Measurements from ENCODE around the gene COL13A1. TPM values are rescaled to one million over a fixed set of nuclear protein-coding genes. Genes with fewer than 3 reads are reported as not detected.

Gene COL13A1
- total RNA-seq, 1 experiment from 2014 or later = 5.9 TPM

- Histone ChIP-seq H3K9me2 (ENCODE audit: insufficient read depth) (no peaks in the 10 kb centered on the region), H3K9me3 (ENCODE audit: control insufficient read depth in 1 of 2, insufficient read depth in 1 of 2, low read depth in 1 of 2, low read length in 2 of 2) (no peaks in the 10 kb centered on the region), H3K9ac (ENCODE audit: low read length) (no peak overlapping the region), H3K79me2 (ENCODE audit: insufficient read depth, low read length) (no peaks in the 10 kb centered on the region), H3K4me3 (replicated peaks in 1 of 2; ENCODE audit: low read depth in 1 of 2, low read length in 2 of 2) (no peak overlapping the region), H3K27ac (ENCODE audit: low read depth, low read length) (no peak overlapping the region), H3K27me3 (ENCODE audit: insufficient read depth, low read length) (no peaks in the 10 kb centered on the region), H3K36me3 (ENCODE audit: control insufficient read depth in 1 of 2, insufficient read depth in 2 of 2, low read length in 2 of 2) (no peaks in the 10 kb centered on the region), H4K20me1 (ENCODE audit: insufficient read depth) (no peaks in the 10 kb centered on the region), H3K4me2 (ENCODE audit: low read length) (no peak overlapping the region), H2AFZ (ENCODE audit: low read depth, low read length, poor library complexity, severe bottlenecking) (no peak overlapping the region), H3K4me1 (ENCODE audit: control insufficient read depth in 1 of 2, insufficient read depth in 2 of 2, low read length in 2 of 2) (no peaks in the 10 kb centered on the region)
- no peak for ATAC-seq
- CTCF ChIA-PET = no interaction called here
- RAD21 ChIA-PET (ENCODE audit: low non-redundant PET in 1 of 2, low total read pairs in 2 of 2, uncharacterized antibody in 2 of 2, unreplicated experiment in 2 of 2) = no interaction called here
- POLR2A ChIA-PET = no interaction called here
- DNase-seq (ENCODE audit: low read depth, low spot score) = no peak
- intact Hi-C loops (cut with micrococcal nuclease) = no loop called here
- TF ChIP-seq YY1 (IDR thresholded peaks at IDR 0.05; ENCODE audit: extremely low read depth, insufficient replicate concordance, low read depth, low read length) = no peak
- no peak for TF ChIP-seq CTCF (IDR thresholded peaks at IDR 0.05 in 2 of 3, conservative IDR thresholded peaks at IDR 0.05 in 1 of 3; ENCODE audit: borderline replicate concordance in 1 of 3, insufficient read depth in 1 of 3, low read depth in 2 of 3, low read length in 2 of 3)
- TF ChIP-seq POLR2A (IDR thresholded peaks at IDR 0.05; ENCODE audit: borderline replicate concordance, extremely low read depth, insufficient read depth, insufficient read length) = no peak
- no peak for TF ChIP-seq FOSL1 (IDR thresholded peaks at IDR 0.05; ENCODE audit: low read depth)
- TF ChIP-seq EZH2phosphoT487 (IDR thresholded peaks at IDR 0.05; ENCODE audit: borderline replicate concordance) = no peak
- TF ChIP-seq SIN3A (IDR thresholded peaks at IDR 0.05; ENCODE audit: low read depth) = no peak
- TF ChIP-seq SP1 (IDR thresholded peaks at IDR 0.05; ENCODE audit: low read depth) = no peak
- no peak for TF ChIP-seq MAX (IDR thresholded peaks at IDR 0.05)
- BruUV-seq (replicated peaks) = no TSS peak
Observed at GRCh38 chr10:69756279-69756678, 45.4 kb upstream of the COL13A1 start.

GRCh38 chr10:69757206-69757552 lies 44.5 kb upstream of the COL13A1 start:
- H3K4me1 ChIP-seq (ENCODE audit: control insufficient read depth in 1 of 2, insufficient read depth in 2 of 2, low read length in 2 of 2) = no peaks in the 10 kb centered on the region
- no peak overlapping the region for H3K4me3 ChIP-seq (replicated peaks in 1 of 2; ENCODE audit: low read depth in 1 of 2, low read length in 2 of 2)
- no peak overlapping the region for H3K27ac ChIP-seq (ENCODE audit: low read depth, low read length)
- H3K27me3 ChIP-seq (ENCODE audit: insufficient read depth, low read length) = no peaks in the 10 kb centered on the region
- RAD21 ChIA-PET (ENCODE audit: low non-redundant PET in 1 of 2, low total read pairs in 2 of 2, uncharacterized antibody in 2 of 2, unreplicated experiment in 2 of 2) = no interaction called here
- H3K9me2 ChIP-seq (ENCODE audit: insufficient read depth) = no peaks in the 10 kb centered on the region
- H3K9ac ChIP-seq (ENCODE audit: low read length) = no peak overlapping the region
- CTCF ChIA-PET = interaction anchor here (1.1 kb wide), 1 partner anchor 32 kb away, joined by 3 read pairs; no protein-coding TSS in a partner anchor
- no peaks in the 10 kb centered on the region for H3K79me2 ChIP-seq (ENCODE audit: insufficient read depth, low read length)
- POLR2A ChIA-PET = no interaction called here
- no peaks in the 10 kb centered on the region for H3K36me3 ChIP-seq (ENCODE audit: control insufficient read depth in 1 of 2, insufficient read depth in 2 of 2, low read length in 2 of 2)
- no peaks in the 10 kb centered on the region for H3K9me3 ChIP-seq (ENCODE audit: control insufficient read depth in 1 of 2, insufficient read depth in 1 of 2, low read depth in 1 of 2, low read length in 2 of 2)
- ATAC-seq = no peak
- H2AFZ ChIP-seq (ENCODE audit: low read depth, low read length, poor library complexity, severe bottlenecking) = no peak overlapping the region
- no peaks in the 10 kb centered on the region for H4K20me1 ChIP-seq (ENCODE audit: insufficient read depth)
- intact Hi-C loops (cut with micrococcal nuclease) = no loop called here
- H3K4me2 ChIP-seq (ENCODE audit: low read length) = no peak overlapping the region
- no peak for DNase-seq (ENCODE audit: low read depth, low spot score)
- no TSS peak for BruUV-seq (replicated peaks)
- no peak for TF ChIP-seq ATF3 (IDR thresholded peaks at IDR 0.05)
- no peak for TF ChIP-seq JUND (IDR thresholded peaks at IDR 0.05)
- no peak for TF ChIP-seq CEBPB (IDR thresholded peaks at IDR 0.05; ENCODE audit: low read depth)
- no peak for TF ChIP-seq RAD21 (IDR thresholded peaks at IDR 0.05; ENCODE audit: low read depth)
- TF ChIP-seq SRF (IDR thresholded peaks at IDR 0.05; ENCODE audit: low read depth) = no peak
- TF ChIP-seq TCF7L2 (IDR thresholded peaks at IDR 0.05; ENCODE audit: borderline replicate concordance, extremely low read depth, insufficient read depth, insufficient read length) = no peak
- TF ChIP-seq SIN3A (IDR thresholded peaks at IDR 0.05; ENCODE audit: low read depth) = no peak
- TF ChIP-seq SP1 (IDR thresholded peaks at IDR 0.05; ENCODE audit: low read depth) = no peak
- no peak for TF ChIP-seq REST (IDR thresholded peaks at IDR 0.05; ENCODE audit: low read depth)
